Brain microvascular endothelial cell (primary cell): ENCODE measurements around the gene SMIM7.
"Not testable (repeated sequence)": the region's sequence is repeated elsewhere in the genome, so short reads cannot be mapped to it uniquely, and the experiment has no call there.

ENCODE experiments used
- DNase-seq: peaks from one replicate; pipeline ENCODE4 v3.0.0-alpha.2; 2020
- H3K27ac ChIP-seq: fragments of 250-450 bp; sonication (Bioruptor Pico); 2 replicates; pipeline ENCODE4 v1.5.1; 2020; ENCODE audit warnings: mild to moderate bottlenecking, moderate library complexity
- H3K27me3 ChIP-seq: fragments of 250-450 bp; sonication (Bioruptor Pico); replicated peaks from 2 replicates; pipeline ENCODE4 v1.5.1; 2020; ENCODE audit warnings: mild to moderate bottlenecking
- H3K36me3 ChIP-seq: fragments of 250-450 bp; sonication (Bioruptor Pico); replicated peaks from 2 replicates; pipeline ENCODE4 v1.5.1; 2020; ENCODE audit warnings: mild to moderate bottlenecking
- H3K4me3 ChIP-seq: 2 replicates; pipeline ENCODE4 v1.5.1; 2011; ENCODE audit warnings: low read depth, mild to moderate bottlenecking, control low read depth, low read length, moderate library complexity
- CTCF ChIP-seq: IDR thresholded peaks from 2 replicates; pipeline ENCODE4 v1.5.1; 2011; ENCODE audit warnings: low read depth, mild to moderate bottlenecking, moderate library complexity, low read length, control low read depth, inconsistent platforms; ENCODE audit errors: missing control alignments
- in situ Hi-C: cut with HindIII; loops from 2 replicates; pipeline ENCODE4 v1.10.0; 2017; ENCODE audit warnings: low sequenced_read_pairs, low pct_ligation_motif_present

Gene SMIM7

GRCh38 chr19:16684216-16684615 is 24.3 kb upstream of the SMIM7 start:
- in situ Hi-C loops: no loop called here
- H3K4me3 ChIP-seq: no peak overlapping the region

GRCh38 chr19:16682539-16682938 is 22.6 kb upstream of the SMIM7 start:
- Histone ChIP-seq H3K36me3 (no peaks in the 10 kb centered on the region), H3K27me3 (no peaks in the 10 kb centered on the region), H3K27ac (no peak overlapping the region), H3K4me3 (no peak overlapping the region)
- no peak for DNase-seq
- no peak for TF ChIP-seq CTCF
- in situ Hi-C loops: no loop called here

More at GRCh38 chr19:16684216-16684615, 24.3 kb upstream of the SMIM7 start:
- TF ChIP-seq CTCF: no peak
- Histone ChIP-seq H3K27me3 (no peaks in the 10 kb centered on the region), H3K36me3 (no peaks in the 10 kb centered on the region), H3K27ac (no peak overlapping the region)
- DNase-seq: no peak

- TF ChIP-seq CTCF: no peak
- H3K36me3 ChIP-seq: no peaks in the 10 kb centered on the region
- H3K4me3 ChIP-seq: no peak overlapping the region
- H3K27me3 ChIP-seq: no peaks in the 10 kb centered on the region
- no peak overlapping the region for H3K27ac ChIP-seq
- in situ Hi-C loops: no loop called here
- DNase-seq: no peak
These were observed 19.9 kb upstream of the SMIM7 start for GRCh38 chr19:16679811-16680210.

- no peak for DNase-seq
- no peak for TF ChIP-seq CTCF
- no peaks in the 10 kb centered on the region for H3K27me3 ChIP-seq
- no peak overlapping the region for H3K4me3 ChIP-seq
- in situ Hi-C loops: no loop called here
- H3K36me3 ChIP-seq: no peaks in the 10 kb centered on the region
- no peak overlapping the region for H3K27ac ChIP-seq
These were observed 18.6 kb upstream of the SMIM7 start for GRCh38 chr19:16678498-16678897.

- Histone ChIP-seq H3K27me3 (no peaks in the 10 kb centered on the region), H3K4me3 (no peak overlapping the region), H3K27ac (no peak overlapping the region), H3K36me3 (no peaks in the 10 kb centered on the region)
- TF ChIP-seq CTCF: no peak
- no peak for DNase-seq
- in situ Hi-C loops: no loop called here
These were observed 17.1 kb upstream of the SMIM7 start for GRCh38 chr19:16677055-16677454.

- in situ Hi-C loops: no loop called here
- Histone ChIP-seq H3K4me3 (no peak overlapping the region), H3K27ac (no peak overlapping the region), H3K27me3 (no peaks in the 10 kb centered on the region), H3K36me3 (no peaks in the 10 kb centered on the region)
- DNase-seq: no peak
- no peak for TF ChIP-seq CTCF
These were observed 16.3 kb upstream of the SMIM7 start for GRCh38 chr19:16676101-16676798.

GRCh38 chr19:16673839-16674238 is 13.9 kb upstream of the SMIM7 start:
- H3K36me3 ChIP-seq, H3K27me3 ChIP-seq, H3K27ac ChIP-seq, in situ Hi-C loops, H3K4me3 ChIP-seq, DNase-seq: not testable (repeated sequence)
